ENCODE measurements around the gene AP3D1.

DNA sequence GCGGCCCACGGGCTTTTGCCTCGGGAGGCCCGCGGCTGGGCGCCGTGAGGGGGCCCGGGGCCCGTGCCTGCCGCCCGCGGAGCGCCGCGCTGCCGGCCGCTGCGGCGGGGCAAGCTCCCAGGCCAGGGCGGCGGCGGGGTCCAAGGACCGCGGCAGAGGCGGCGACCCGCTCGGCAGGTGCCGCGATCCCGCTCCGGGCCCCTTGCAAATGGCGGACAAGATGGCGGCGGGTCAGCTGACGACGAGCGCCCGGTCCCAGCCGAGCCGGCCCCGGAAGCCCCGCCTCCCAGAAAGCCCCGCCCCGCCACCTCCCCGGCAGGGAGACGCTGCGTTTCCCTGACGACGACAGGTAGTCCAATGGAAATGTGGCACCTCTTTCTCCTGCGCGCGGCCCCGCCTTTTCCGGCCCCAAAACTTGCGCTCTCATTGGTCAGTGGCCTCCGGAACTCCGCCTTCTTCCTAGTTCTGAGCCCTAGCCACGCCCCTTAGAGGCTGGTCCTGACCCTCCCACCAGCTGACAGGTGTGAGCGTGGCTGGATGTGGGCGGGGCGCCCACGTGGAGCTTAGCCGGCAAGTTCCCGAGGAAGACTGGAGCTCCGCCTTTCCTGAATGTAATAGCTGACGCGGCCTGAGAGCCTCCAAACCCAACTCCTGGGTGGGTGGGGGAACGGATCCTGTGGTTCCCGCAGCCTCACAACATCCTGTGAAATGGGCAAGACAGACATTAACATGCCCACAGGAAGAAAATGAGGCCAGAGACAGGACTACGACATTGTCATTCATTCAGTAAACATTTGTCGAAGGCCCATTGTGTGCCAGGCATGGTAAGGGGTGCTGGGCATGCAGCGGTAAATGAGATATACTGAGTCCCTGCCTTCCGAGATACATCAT, at the start of gene AP3D1:
- TF ChIP-seq, protein P1, sequence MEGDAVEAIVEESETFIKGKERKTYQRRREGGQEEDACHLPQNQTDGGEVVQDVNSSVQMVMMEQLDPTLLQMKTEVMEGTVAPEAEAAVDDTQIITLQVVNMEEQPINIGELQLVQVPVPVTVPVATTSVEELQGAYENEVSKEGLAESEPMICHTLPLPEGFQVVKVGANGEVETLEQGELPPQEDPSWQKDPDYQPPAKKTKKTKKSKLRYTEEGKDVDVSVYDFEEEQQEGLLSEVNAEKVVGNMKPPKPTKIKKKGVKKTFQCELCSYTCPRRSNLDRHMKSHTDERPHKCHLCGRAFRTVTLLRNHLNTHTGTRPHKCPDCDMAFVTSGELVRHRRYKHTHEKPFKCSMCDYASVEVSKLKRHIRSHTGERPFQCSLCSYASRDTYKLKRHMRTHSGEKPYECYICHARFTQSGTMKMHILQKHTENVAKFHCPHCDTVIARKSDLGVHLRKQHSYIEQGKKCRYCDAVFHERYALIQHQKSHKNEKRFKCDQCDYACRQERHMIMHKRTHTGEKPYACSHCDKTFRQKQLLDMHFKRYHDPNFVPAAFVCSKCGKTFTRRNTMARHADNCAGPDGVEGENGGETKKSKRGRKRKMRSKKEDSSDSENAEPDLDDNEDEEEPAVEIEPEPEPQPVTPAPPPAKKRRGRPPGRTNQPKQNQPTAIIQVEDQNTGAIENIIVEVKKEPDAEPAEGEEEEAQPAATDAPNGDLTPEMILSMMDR (conservative IDR thresholded peaks at IDR 0.05; ENCODE audit: low read length) = no peak
- no peak for TF ChIP-seq EZH2phosphoT487 (IDR thresholded peaks at IDR 0.05; ENCODE audit: borderline replicate concordance, low read depth, low read length)

Measured in OCI-LY7 (cell line).